Activated CD4-positive, CD25-positive, alpha-beta regulatory T cell treated with anti-CD3 and anti-CD28 coated beads, Interleukin-2, amount 50 U/mL, for 24 hours (primary cell): Measurements from ENCODE around the gene COL5A1.

Experiments
- ATAC-seq, 2 donors: fragments of 150-1000 bp; cut with Tn5 transposase; one replicate each; pipeline ENCODE4 v1.10.0; 2021; ENCODE audit warnings: mild to moderate bottlenecking in 1 of 2, moderate library complexity in 1 of 2

The COL5A1 gene

DNA sequence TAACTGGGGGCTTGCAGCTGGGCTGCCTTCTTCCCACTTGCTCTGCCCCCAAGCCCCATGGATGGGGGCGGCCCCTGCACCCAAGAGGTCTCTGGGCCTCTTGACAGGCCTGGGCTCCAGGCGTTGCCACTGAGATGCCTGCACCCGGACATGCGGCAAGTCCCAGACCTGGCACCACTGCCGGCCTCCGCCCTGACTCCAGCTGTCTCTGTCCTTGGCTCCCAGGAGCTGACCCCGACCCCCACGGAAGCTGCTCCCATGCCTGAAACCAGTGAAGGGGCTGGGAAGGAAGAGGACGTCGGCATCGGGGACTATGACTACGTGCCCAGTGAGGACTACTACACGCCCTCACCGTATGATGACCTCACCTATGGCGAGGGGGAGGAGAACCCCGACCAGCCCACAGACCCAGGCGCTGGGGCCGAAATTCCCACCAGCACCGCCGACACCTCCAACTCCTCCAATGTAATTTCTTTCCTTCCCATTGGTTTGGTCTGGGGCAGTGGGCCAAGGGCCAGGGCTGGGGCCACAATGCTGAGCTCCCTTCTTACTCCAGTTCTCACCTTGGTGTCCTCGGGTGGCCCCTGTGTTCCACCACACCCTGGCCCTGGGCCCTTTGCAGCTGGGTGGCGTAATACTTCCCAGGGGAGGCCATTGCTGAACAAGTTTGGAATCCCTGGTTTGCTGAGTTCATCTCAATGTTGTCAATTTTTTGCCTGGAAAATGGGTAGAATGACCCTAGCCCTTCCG lies 88.6 kb downstream of the COL5A1 start:
- no peak for ATAC-seq

GRCh38 chr9:134730761-134731496 lies 89.3 kb downstream of the COL5A1 start:
- no peak for ATAC-seq

DNA sequence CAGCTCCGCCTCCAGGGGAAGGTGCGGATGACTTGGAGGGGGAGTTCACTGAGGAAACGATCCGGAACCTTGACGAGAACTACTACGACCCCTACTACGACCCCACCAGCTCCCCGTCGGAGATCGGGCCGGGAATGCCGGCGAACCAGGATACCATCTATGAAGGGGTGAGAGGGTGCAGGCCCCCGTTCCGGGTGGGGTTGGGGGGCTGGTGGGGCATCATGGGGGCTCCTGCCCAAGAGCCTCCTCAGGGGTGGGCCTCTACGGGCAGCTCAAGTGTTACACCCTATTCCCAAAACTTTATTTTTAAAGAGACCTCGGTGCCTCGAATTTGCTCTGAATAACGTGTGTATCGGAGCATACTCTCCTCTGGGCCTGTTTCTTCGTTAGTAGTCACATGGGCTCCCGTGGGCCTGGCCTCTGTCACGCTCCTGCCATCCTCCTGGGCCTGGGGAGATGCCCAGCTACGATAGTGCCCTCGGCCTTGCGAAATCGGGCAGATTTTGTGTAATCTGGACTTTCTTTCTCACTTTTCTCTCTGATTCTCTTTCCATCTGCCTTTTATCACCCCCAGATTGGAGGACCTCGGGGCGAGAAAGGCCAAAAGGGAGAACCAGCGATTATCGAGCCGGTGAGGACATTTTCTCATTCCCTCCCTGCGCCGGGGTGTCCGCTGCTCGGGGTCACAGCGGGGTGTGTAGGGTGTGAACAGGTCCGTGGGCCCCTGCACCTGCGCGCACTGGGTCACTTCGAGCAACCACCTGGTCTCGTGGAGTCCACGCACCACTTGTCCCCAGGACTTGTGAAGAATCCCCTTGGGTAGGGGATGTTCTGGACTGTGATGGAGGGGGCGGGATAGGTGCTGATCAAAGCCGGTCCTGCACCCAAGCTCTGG lies 90.1 kb downstream of the COL5A1 start:
- ATAC-seq = no peak

DNA sequence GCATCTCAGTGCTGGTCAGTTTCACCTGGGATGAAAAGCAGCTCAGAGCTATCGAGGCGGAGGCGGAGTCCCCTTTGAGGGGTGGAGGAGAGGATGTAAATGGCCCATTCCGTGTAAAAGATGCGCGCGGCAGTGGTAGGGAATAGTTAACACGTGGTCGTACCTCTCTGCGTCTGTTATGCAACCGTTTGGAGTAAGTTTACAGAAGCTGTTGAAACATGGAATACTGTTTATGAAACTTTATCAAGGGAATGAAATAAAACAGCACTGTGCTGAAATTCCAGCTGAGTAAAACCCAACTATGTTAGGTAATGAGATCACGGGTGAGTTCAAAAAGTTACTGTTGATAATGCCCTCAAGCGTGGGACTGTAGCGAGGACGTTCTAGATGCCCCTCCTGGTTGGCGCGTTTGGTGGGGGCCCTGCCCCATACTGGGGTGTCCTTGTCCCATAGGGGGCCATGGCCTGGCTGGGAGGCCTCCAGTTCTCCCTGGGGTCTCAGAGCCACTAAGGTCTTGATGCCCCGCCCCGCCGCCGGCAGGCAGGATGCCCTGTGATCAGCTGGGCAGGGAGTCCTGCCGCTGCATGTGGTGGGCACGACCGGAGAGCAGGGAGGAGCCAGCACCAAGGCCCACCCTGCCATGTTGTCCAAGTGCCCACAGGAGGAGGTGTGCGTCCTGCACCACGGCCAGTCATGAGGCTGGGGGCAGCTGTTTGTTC lies 90.9 kb downstream of the COL5A1 start:
- no peak for ATAC-seq

GRCh38 chr9:134733480-134734232 lies 92.1 kb downstream of the COL5A1 start:
- ATAC-seq = no peak

DNA sequence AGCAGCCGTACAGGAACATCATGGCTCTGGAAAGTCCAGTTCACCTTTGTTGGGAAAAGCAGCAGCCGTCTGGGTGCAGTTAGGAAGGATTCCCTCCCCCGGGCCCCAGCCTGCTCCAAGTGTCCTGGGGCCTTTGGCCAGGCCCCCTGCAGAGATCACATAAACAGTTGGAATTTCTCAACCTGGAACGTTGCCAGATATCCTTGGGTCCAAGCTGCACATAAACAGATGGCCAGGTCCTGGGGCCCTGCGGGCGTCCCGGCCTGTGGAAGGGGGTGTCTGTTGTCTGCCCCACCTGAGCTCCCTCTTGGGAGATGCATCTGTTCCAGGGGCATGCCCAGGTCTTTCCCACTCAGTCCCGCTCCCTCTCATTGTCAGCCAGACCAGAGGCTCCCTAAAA lies 92.7 kb downstream of the COL5A1 start:
- ATAC-seq = no peak

DNA sequence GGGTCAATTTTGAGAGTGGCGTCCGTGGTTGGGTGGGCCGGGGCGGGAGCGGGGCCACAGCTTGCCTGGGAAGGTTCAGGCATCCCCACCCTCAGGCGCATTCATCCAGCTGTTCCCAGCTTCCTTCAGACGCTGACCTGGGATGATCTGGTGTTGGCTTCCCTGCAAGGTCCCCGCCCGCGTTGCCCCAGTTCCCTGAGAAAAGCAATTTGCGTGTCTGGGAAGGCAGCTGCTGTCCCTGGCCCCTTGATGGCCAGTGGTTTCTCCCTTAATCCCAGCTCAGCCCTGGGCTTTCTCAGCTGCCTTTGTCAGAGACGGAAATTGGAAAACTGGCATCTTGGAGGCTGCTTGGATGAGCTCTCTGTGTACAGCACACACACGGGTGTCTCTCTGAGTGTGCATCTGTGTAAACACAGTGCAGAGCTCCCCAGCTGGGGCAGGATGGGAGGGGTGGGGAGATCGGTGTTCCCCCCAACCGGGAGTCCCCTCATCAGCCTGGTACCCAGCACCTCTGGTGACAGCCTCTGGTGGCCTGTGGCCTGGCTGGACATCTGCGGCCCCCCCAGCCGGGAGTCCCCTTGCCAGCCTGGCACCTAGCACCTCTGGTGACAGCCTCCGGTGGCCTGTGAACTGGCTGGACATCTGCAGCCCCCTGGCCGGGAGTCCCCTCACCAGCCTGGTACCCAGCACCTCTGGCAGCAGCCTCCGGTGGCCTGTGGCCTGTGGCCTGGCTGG lies 94.0 kb downstream of the COL5A1 start:
- ATAC-seq = no peak

- ATAC-seq = no peak
Measured at GRCh38 chr9:134736791-134737497, 95.3 kb downstream of the COL5A1 start.

DNA sequence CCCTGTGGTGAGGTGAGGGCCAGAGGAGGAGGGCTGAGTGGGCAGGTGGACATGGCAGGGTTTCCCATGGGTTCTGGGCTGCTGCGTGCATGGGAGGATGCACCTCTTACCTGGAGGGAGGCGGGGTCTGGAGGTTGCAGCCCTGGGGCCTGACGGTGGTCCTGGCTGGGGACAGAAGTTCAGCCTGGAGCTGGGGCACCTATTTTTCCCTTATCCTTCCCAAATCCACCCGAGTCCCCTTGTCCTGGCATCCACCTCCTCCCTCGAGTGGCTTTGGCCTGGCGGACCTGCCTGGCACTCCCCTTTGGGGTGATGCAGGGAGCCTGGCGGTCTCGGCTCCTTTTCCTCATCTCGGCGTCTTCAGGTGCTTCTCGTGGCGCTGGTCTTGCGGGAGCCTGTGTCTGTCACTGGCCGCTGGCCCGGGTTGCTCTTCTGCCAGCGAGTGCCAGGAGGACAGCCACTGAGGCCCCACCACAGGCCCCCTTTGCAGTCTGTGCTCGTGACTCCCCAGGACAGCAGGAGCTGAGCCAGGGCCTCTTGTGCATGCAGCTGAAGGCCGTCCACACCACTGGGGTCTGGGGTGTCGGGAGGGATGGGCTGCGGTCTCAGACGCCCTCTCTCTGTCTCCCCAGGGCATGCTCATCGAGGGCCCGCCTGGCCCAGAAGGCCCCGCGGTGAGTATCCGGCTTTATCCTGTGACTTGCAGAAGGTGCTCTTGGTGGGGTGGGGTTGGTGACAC lies 96.4 kb downstream of the COL5A1 start:
- no peak for ATAC-seq

DNA sequence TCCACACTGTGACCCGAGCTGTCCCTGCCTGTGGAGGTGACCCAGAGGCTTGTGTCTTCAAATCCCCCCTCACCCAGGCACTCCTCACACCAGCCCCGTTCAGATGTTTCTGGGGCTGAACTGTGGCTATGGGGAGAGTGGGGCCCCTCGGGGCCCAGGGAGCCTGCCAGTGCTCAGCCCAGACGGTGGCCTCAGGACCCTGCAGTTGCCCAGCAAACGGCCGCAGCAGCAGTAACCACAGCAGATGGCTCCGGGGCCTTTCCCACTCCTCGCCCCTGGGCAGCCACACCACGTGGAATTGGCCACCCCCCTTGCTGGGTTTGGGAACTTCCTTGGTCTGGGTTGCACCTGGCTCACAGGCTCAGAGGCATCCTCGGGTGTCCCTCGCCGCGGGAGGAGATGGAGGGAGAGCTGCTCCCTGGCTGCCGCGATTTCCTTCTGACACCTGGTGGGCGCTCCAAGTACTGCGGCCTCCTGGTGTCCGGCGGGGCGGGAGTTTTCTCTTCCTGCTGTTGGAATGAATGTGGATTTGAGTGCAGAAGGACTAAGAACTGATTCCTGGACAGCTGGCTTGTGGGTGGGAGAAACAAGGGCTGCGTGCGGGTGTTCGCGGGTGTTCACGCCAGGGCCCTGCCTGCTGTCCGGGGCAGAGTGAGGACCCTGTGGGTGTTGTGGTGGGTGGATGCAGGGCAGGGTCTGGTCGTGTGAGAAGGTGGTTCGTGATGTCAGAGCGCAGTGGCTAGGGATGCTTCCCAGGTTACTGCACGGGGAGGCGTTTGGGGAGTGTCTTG lies 97.5 kb downstream of the COL5A1 start:
- ATAC-seq = no peak

- no peak for ATAC-seq
Measured at GRCh38 chr9:134739660-134739968, 98.0 kb downstream of the COL5A1 start.

- ATAC-seq = no peak
Measured at GRCh38 chr9:134740071-134740470, 98.5 kb downstream of the COL5A1 start.

DNA sequence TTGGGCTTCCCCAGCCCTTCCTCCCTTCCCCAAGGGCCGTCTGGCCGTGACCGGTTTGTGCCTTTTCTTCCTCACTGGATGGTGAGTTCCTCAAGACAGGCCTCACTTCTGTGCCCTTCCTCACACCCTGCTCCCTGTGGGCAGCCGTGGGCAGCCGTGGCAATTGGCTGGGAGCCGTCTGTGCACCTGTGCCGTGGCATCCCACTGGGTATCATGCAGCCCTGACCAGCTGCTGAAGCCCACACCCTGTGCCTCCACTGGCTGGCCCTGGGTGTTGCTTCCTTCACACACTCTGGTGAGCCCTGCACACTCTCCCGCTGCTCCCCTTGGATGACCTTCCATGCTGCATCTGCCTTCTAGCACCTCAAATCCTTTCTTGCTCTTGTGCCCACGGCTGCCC lies 100.2 kb downstream of the COL5A1 start:
- ATAC-seq = no peak

DNA sequence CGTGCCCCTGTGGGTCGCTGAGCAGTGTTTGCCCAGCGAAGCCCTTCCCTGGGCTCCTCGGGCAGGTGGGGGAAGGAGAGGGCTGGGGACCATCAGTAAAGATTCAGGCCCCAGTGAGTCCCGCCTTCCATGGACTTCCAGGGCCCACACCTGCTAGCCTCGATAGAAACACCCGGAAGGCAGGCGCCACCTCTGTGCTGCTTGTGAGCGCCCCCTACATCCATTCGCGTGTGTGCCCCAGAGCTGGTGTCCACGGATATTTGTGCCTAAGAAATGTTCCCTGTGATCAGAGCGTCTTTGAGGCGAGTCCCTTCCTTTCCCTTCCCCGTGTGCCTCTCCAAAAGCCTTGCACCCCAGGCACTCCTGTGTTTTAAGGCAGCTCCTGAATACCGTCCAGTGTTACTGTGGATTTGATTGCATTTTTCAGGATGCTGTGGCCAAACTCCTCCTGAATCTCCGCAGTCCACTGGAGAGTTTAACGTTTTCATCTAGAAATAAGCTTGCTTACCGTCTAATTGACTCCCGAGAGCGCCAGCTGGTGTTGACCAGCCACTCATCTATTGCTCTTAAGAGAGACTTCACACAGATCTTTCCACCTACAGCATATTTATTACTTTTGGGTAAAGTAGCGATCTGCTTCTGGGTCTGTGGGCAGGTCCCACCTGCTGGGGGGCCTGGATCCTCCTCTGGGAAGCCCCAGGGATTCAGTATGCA lies 101.4 kb downstream of the COL5A1 start:
- ATAC-seq = no peak

DNA sequence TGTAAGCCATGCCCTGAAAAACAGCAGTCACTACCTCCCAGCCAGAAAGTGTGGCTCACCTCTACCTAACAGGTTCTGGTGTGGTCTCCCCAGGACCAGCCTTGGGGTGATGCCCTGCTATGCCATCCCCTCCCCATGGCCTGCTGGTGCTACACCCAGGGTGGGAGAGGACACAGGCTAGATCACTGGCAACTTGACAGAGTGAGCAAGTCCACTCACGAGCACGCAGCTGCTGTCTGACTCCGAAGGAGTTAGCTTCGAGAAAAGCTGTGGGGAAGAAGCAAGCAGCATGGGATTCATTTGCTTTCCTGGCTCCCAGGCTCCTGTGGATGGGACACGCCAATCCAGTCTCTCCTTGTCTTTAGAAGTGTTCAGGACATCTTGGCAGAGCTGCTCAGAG lies 102.2 kb downstream of the COL5A1 start:
- no peak for ATAC-seq

DNA sequence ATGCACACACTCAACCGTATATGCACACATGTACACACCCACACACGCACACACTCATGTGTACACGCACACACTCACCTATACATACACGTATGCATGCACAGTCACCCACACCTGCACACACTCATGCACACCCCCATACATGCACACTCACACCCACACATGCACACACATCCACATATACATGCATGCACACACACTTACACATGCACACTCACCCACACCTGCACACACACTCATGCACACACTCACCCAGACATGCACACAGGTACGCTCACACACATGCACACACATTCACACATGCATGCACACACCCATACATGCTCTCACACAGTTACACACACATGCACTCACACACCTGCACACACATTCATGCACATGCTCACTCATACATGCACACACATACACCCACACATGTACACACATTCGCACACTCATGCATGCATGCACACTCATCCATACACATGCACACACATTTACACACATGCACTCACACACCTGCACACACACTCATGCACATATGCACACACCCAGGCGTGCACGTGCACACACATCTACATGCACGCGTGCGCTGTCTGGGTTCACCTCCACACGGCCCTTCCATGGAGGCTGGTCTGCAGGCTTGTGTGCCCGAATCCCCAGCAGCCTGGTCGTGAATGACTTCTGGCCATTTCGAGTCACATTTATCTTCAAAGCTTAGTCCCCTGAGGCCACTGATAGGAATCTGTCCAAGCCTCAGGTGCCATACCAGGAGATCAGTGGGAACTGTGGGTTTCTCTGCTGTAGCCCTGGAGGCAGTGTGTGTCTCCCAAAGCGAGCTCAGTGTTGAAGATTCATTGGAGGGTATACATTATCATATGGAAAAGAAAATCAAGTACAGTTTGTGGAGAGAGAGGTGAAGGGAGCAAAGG lies 103.0 kb downstream of the COL5A1 start:
- ATAC-seq = no peak

- no peak for ATAC-seq
Measured at GRCh38 chr9:134747951-134748489, 106.4 kb downstream of the COL5A1 start.
